Inflammatory macrophage treated with lipopolysaccharide for 1 hour (primary cell): Measurements from ENCODE around the gene LARGE1.

Experiments
- DNase-seq, 2 donors: peaks; one replicate each; pipeline ENCODE4 v3.0.0-alpha.2; 2020 to 2022

Gene LARGE1

DNA sequence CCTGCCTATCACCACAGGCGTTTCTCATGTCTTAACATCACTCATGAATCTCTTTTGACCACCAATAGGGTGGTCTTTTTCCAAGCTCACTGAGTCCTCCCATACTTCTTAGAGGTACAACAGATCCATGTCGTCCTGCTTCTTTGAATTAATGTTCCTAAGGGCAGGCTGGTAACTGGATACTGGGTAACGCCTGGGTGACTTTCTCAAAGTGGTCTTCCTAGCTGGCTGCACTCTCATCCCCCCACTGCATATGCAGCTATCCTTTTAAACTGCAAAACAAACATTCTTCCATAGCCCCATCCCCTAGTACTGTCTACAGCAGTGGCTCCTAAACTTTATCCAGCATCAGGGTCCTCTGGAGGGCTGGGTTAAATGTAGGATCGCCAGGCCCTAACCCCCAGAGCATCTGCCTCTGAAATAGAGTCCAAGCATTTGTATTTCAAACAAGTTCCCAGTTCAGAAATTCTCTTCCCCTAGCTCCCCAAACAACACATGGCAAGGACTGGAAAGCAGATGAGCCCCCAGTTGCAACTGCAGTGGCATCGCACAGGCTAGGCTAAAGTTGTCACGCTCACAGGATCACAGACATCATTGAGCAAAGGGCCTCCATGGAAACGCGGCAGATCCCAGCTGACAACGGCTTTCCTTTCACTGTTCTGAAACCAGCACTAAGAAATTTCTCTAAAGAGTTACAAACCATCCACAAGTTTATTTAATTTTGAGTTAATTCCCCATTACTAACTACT is 204.9 kb downstream of the LARGE1 start:
- DNase-seq = no peak

DNA sequence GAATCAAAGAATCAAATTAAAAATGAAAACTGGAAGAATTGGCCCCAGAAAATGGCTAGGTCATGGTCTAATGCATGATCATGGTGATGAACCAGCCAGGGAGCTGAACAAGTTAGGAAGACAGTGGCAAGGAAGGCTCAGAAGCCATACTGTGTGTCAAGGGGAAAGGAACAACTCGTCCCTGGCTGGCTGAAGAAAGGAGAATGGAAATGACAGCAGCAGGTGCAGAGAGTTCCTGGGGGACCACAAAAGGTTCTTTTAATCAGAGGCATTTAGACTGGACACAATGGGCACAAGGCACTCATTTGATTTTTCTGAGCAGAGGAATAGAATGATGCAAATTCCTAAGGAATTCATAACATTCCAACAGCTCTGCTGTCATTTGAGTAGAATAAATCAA is 209.9 kb downstream of the LARGE1 start:
- DNase-seq = no peak

DNA sequence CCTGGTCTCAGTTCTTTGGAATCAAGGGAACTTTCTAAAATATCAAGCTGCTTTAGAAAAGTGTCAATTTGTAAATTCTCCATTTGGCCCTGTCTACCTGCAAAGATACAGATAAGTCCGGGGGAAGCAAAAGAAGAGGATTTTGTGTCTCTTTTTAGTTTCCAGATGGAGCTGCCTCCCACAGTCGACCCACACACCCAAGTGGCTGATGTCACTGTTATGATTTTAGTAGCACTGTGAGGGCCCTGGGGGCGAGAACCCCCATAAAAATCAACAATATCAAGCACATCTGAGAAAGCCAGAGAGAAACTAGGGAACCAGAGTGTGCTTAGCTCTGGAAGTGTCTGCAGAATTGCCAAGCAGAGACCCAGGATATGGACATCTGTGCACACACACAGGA is 212.7 kb downstream of the LARGE1 start:
- DNase-seq = no peak

DNA sequence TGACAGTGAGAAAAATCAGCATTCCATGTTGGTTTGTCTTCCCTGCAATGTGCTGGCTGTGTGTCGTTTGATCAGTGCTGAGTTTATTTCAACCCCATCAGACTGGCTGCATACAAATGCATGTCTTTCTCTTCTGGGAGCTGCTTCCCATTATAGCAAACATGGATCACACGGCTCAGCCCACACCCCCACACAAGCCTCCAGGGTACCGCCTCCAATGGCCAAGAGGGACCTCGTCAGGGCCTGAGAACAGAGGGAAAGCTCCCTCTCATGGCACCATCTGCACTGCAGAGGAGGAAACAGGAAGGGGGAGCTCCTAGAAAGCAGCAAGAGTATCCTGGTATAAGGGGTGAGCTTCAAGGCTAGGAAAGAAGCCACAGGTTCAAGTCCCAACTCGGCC is 214.2 kb downstream of the LARGE1 start:
- no peak for DNase-seq

DNA sequence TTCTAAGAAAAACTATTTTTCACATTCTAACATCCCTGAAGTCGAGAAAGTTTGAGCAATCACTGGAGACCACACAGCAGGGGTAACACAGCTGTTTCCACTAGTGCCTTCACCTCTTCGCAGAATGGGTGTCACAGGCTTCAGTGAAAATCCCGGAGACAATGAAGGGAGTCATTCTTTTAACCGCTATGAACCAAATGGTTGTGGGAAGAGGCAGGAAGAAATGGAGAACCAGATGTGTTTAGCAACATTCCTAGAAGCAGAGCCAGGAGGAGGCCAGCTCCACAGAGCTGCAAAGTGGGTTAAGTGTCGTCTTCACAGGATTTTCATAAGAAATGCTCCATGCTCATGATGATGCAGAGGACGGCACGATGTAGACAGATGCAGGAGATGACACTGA is 221.1 kb downstream of the LARGE1 start:
- no peak for DNase-seq

DNA sequence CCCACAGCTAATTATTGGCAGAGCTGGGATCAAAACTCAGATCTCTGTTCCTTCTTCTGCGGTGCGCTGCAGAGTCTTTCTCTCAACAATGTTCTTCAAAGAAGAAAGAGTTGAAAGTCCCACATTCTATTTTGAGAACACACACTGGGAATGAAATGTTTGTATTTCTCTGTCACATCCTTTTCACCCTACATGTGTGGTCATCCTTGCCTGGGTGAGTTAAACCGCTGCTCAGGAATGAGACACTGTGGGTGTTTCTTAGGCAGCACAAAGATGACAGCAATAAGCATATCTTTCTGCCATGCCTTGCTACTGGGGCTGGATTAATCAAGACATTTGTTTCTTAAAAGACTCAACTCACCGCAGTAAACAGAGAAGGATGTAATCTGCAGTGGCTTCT is 222.6 kb downstream of the LARGE1 start:
- DNase-seq = no peak

DNA sequence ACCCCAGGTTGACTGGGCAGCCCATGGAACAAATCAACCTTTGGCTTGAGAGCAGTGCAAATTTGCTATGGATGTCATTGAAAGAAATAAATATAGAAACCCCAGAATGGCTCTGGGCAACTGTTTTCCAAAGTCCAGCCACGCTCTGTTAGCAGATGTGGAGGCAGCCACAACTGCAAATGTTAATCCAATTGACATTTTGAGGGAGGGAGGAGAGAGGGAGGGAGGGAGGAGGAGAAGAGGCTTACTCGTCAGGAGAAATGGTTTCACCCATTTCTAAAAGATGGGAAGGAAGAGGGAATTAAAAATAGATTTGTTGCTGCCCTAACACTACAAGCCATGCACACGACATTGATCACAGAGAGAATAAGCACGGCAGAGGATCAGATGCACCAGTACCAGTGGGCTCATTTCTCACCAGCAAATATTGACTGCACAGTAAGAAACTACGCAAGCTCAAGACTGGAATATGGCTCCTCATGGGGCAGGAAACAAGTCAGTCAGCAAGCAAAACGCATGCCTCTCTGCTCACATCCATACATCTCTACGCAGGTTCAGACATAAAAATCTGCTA is 229.1 kb downstream of the LARGE1 start:
- DNase-seq = no peak

DNA sequence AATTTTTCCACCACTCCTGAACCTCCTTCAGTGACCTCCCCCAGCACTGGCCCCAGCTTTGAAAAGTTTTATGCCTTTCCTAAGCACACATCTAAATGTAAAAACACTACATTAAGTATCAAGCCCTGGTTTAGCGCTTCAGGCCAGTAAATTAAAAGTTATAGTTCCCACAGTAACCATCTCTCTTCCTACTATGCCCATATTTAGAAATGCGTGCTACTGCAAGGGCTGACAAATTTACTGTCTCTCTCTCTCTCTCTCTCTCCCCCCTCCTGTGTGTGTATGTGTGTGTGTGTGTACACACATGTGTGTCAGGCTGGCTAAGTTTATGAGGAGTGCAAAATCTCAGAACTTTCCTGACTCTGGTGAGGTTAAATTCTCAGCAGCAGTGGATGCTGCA is 231.4 kb downstream of the LARGE1 start:
- no peak for DNase-seq

DNA sequence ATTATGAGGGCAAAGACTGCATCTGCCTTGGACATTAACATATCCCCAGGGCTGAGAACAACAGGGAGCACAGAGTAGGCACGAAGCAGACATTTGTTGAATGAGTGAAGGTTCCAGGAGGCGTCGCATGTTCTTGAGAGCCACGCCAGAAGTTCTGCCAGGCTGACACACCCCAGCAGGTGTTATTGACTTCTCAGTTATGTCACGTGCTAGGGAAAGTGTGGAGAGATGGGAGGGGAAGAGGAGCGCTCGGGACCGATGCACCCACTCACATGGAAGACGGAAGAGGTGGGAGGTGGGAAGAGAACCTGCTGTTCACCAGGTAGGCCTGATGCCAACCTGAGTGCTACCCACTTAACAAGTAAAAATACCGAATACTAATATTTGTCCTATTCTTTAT is 232.8 kb downstream of the LARGE1 start:
- DNase-seq = no peak

DNA sequence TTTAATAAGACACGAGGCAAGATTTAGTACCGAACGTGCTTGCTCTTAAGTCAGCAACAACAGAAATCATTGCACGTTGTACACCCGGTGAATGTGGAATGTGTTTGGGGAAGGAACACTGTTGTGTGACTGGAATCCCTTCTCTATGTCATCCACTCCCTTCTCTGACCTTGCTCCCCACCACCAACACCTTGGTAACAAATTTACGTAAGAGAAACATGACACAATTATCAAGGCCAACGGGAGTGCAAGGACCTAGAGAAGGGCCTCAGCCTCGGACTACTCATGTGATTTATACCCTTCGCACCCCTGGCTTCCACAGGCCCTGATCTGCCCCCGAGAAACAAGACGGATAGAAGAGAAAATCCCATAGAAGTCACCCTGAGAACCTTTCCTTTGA is 236.2 kb downstream of the LARGE1 start:
- no peak for DNase-seq

DNA sequence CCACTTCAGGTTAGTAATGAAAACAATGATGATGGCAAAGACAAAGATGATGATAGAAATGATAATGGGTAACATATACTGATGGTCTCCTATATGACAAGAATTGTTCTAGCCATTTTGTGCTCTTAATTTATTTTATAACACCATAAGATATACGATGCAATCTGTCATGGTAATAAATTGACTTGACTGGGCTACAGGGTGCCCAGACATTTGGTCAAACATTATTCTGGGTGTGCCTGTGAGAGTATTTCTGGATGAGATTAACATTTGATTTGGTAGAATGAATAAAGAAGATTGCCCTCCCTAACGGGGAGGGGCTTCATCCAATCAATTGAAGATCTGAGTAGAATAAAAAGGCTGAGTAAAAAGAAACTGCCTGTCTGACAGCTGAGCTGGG is 237.3 kb downstream of the LARGE1 start:
- DNase-seq = no peak

DNA sequence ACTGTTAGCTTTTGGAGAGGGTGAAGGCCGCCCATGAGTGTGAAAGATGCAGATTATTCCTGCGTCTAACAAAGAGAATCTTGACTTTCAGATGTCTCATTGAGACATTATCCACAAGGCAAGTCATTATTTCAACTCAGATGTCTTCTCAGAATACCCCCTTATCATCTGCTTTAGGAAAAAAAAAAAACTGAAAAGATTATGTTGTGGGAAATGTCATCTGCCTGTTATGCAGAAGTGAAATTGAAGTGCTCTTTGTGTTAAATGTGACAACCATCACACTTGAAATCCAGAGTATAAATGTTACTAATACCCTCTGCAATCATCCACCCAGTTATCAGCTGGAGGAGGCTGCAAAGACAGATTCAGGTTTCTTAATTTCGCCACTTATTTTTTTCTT is 239.6 kb downstream of the LARGE1 start:
- no peak for DNase-seq

DNA sequence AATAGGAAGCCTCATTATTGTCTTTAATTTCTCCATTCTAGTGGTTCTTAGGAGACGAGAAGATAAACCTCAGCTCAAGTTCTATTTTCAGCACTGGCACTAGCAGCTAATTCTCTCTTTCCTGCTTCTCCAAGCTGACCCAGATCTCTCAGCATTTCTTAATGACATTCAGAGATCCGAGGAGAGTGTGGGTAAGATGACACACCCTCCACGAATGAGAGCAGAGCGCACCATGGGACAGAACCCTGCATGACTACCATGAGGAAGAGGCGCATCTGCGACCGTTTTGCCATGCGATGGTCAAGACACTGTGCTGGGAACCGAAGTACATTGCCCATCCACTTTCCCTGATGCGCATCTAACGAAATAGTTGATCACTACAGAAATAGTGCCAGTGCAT is 241.8 kb downstream of the LARGE1 start:
- no peak for DNase-seq

DNA sequence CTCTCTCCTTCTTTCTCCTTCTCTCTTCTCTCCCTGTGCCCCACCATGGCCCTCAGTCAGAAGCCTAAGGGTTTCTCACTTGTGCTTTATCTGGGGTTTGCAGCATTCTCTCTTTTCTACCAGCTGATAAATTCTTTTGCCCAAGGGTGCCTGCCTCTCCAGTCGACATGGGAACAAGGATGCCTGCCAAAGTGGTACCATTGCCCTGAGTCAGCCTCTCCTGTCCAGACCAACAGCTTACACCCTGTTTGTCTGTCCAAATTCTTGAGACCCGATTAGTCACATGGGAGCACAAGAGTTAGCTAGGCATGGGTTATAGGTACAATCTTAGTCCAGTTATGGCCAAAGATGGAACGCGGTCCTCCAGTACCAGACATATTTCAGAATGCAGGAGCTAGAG is 242.7 kb downstream of the LARGE1 start:
- no peak for DNase-seq

DNA sequence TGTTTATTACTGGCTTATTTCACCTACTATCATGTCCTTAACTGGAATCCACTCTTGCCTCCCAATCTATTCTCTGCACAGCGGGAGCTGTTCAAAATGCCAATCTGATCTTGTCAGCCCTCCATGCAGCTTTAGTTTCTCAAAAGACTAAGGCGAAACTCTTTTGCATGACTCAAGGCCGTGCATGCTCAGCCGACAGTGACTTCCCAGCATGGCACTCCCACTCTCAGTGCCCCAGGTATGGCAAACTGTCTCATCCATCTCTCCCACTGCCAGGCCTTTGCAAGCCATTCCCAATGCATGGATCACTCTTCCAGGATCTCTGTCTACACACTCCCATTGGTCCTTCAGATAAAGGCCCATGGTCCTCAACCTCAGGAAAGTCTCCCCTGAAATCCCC is 245.9 kb downstream of the LARGE1 start:
- DNase-seq = no peak

DNA sequence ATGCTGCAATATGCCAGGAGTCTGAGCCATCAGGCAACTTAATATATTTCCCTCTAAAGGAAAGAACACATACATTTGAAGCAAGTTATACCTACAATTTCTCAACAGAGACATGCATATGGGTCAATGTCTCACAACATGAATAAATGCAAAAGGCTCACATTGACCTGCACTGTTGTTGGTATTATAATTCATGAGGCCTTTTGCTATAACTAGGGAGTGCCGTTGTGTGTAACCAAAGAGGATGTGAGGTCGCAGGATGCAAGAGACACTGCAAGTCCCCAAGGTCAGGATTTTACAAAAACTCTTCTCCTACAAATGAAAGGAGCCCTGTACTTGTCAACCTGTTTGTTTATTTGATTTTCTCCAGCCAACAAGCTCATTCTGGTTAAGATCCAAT is 250.5 kb downstream of the LARGE1 start:
- no peak for DNase-seq

DNA sequence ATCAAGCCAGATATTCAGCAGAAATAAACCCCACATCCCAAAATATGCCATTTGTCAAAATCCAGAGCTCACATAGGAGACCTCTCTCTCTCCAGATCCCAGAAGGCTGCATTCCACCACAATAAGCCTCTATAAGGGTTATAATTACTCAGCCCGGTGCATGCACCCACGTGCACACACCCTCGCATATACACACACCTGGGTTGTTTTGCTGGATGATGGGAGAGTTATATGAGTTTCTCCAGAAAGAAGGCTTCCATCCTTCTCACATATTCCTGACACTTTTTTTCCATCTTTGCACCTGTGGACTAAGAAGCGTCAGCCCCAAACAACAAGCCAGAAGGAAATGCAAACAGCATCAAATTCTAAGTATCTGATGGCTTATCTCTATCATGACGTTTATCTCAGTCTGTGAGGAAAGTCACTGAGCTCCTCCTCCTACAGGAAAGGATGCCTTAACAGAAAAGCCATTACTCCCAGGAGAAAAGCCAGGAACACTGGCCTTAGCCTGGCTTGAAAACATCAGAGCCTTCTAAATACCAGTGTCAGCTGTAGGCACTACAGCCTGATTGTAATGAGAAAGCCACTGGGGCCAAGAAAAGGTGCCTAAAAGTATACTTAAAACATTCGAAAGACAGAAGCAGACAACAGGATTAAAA is 253.2 kb downstream of the LARGE1 start:
- DNase-seq = no peak

DNA sequence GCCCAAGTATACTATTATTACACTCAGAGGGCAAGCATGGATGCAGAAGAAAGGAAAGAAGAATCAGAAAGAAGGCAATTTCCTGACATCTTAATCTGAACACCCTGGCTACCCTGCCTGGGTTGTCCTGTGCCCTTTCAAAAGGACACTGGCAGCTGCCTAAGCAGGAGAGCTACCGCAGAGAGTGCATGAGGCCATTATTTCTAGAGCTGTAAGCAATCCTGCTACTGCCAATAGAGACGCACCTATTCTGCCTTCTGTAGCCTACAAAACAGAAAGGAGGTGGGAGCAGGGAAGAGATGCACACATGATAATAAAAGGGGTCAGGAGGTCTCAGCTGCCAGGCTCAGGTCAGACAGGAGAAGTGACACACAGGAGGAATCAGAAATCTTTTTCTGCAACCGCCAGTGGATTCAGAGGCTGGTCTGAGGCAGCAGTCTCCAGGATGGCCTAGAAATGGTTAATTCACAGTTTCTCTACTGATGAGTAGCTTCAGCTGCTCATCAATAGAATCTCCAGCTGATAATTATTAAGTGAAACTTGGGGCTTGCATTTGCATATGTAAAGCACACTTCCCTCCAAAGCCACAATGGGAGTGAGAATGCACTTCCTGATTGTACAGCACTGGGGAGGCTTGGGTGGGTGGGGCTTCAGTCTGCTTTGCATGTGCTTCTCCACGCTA is 253.9 kb downstream of the LARGE1 start:
- DNase-seq = no peak

DNA sequence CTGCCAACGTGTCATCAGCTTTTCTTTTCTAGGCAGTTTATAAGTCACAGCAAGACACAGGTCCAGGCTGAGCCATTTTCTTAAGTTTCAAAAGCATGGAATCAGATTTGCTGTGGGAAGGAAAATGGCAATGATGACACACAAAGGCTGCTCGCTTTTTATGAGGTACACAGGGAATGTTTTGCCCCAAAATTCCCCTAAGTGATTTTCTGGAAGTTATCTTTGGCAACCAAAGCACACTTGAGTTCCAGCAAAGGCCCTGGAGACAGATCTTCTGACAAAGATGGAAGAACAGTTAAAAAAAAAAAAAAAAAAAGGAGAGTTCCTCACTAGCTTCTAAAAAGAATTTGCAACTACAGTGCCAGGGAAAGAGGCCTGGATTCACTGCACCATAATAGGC is 260.8 kb downstream of the LARGE1 start:
- DNase-seq = no peak

DNA sequence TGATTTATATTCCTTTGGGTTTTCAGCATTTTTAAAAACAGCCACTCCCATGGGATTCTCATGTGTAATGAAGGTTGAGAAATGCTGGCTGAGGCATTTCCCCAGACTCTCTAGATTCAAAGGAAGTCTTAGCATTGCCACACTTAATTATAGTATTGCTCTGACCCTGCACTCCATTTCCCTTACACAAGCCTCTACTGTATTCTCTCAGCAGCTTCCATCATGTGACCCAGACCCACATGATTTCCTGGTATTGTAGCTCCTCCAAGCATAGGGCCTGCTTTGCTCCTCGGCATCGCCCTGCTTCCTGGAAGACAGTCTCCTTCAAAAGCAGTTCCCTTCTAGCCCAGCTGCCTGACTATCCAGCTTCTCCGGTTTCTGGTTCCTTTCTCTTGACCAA is 261.5 kb downstream of the LARGE1 start:
- DNase-seq = no peak

DNA sequence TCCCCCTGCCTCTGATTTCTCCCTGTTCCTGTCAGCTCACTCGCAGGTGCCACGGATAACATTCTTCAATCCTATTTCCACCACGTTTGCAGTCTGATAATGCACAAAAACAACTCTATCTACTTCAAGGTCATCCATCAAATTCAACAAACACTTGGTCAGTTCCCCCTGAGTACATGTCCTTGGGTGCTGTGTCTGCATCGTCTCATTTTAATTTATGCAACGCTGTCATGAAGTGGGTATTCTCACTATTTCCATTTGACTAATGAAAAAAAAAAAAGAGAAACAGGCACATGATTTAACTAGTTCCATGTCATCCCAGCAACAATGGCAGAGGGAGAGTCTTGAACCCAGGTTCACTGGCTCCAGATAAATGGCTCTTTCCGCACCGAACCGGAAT is 262.6 kb downstream of the LARGE1 start:
- no peak for DNase-seq

DNA sequence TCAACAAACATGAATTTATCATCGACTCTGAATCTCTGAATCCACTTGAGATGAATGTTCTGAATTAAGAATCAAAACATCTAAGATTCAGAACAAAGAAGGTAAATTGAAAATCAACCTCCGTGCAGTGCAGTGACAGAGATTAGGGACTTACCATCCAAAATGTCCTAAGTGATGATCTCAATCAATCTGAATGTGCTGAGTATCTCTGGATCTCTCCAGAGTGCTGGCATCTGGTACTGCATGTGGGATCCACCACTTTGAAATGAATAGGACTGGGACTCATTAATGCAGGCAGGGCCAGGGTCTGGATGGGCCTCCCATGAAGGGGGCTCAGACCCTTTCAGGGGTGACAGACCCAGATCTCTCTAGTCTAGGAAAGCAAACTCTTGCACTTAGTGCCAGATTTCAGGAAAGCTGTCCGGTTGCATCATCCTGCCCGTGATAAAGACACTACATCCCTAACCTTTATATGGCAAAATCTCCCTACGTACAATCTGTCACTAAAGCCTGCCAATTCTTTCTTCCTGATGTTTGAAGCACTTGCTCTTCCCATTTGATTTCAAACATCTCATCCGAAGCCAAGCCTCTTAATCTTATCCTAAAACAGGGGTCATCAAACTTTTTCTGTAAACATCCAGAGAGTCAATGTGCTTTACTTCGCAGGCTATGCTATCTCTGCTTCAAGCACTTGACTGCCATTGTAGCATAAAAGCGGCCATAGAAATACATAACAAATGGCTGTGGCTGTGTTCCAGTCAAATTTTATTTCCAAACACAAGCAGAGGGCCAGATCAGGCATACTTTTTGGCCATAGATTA is 263.3 kb downstream of the LARGE1 start:
- DNase-seq = no peak
